ENCODE results near the gene CTDSP1.

CTDSP1 gene

DNA sequence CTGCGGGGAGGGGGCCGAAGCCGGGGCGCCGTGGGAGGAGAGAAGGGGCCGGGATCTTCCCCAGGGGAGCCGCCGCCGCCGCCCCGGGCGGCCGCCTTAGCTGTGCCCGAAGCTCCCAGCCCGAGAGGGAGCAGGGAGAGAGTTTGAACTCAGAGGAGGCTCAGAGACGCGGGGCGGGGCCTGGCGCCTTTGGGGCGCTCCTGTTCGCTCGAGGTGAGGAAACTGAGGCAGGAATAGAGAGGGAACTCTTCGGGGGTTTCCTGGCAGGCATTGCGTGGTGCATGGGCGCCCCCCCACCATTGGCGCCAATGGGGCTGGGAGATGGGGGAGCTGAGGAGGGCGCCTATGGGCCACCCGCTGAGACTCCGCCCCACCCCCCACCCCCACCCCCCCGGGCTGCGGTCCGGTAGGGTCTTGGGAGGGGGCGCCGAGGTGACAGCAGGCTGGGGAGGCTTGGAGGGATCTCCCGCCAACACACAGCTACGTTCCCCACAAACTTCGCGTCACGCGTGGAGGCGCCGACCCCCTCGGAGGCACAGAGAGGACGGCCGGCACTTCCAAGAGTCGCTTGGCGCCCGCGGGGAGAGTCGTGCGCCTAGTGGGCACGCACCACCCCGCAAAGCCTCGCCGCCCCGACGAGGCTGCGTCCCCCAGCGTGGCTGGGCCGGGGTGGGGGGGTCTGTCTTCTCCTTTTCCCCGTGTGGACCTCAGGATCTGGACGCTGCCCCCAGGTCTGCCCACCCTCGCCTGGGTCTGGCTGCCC lies 680 bp downstream of the CTDSP1 start:
- no peak for DNase-seq (ENCODE audit: low read depth)

DNA sequence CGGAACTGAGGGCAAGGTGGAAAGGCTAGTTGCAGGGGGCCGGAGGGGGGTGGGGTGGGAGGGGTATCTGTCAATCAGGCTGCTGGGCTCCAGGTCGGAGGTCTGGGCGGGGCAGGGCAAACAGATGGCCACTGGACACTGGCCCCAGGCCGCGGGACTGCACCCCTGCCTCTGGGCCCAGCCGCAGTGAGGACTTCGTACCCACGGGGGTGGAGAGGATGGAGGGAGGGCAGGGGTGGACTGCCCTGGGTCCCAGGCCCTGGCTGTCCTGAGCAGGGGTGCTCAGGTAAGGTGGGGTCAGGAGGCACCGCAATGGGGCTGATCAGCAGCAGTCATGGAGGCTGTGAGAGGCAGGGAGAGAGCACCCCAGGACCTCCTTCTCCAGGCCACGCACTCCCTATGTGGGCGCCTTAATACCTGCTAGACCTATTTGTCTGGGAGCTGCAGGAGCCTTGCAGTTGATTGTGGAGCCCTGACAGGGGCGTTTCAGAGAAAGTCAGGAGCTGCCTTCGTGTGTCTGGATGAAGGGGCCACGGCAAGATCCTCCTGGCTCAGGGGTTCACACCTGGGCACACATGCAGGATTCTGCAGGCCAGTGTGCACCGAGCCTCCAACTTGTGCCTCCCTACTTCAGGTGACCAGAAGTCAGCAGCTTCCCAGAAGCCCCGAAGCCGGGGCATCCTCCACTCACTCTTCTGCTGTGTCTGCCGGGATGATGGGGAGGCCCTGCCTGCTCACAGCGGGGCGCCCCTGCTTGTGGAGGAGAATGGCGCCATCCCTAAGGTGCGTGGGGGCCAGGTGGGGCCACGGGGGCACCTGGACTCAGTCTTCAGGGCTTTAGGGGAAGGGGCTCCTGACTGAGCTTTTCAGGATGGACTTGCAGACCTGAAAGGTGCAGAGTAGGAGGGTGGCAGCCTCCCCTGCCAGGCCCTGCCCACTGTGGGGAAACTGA lies 1.5 kb downstream of the CTDSP1 start:
- no peak for DNase-seq (ENCODE audit: low read depth)

DNA sequence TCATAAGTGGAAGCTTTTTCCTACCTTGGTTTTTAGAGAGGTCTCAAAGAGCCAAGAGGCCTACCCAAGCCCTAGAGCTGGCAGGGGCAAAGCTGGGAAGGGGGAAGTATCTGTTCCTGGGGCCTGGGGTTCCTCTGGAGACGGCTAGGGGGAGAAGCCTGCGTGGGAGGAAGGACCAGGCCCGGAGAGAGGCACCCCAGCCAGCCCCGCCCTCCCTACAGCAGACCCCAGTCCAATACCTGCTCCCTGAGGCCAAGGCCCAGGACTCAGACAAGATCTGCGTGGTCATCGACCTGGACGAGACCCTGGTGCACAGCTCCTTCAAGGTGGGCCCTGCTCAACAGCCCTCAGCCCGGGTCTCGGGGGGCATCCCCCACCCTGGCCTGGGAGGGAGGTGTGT lies 2.2 kb downstream of the CTDSP1 start:
- DNase-seq (ENCODE audit: low read depth), result no peak

DNA sequence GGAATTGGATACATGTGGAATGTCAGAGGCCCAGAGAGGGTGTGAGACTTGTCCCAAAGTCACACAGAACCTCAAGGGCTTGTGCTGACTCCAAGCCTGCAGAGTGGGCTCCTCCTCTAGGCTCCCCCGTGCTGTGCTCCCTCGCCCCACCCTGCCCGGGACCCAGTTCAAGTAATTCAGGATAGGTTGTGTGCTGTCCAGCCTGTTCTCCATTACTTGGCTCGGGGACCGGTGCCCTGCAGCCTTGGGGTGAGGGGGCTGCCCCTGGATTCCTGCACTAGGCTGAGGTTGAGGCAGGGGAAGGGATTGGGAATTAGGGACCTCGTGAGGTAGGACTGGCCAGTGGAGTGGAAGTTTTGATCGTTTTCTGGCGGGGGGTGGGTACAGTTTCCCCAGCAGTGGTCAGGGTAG lies 2.8 kb downstream of the CTDSP1 start:
- no peak for DNase-seq (ENCODE audit: low read depth)

DNA sequence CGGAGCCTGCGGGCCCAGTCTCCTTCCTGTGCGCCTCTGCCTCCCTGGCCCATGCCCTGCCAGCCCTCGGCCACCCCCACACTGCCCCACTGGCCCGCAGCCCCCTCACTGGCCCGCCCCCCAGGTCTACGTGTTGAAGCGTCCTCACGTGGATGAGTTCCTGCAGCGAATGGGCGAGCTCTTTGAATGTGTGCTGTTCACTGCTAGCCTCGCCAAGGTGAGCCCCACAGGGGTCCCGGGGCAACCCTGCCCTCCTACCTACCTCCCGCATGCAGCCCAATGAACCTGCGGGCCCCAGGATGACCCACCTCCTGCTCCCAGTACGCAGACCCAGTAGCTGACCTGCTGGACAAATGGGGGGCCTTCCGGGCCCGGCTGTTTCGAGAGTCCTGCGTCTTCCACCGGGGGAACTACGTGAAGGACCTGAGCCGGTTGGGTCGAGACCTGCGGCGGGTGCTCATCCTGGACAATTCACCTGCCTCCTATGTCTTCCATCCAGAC lies 3.3 kb downstream of the CTDSP1 start:
- DNase-seq (ENCODE audit: low read depth), result no peak

DNA sequence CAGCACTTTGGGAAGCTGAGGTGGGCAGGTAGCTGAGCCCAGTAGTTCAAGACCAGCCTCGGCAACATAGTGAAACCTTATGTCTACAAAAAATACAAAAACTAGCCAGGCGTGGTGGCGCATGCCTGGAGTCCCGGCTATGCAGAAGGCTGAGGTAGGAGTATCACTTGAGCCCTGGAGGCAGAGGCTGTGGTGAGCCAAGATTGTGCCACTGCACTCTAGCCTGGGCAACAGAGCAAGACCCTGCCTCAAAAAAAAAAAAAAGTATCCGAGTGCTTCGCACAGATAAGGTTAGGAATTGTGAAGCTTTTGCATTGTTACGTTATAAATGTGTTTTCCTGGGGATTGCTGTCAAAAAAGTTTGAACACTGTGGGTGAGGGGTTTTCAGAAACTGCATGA lies 4.1 kb downstream of the CTDSP1 start:
- DNase-seq (ENCODE audit: low read depth), result no peak

DNA sequence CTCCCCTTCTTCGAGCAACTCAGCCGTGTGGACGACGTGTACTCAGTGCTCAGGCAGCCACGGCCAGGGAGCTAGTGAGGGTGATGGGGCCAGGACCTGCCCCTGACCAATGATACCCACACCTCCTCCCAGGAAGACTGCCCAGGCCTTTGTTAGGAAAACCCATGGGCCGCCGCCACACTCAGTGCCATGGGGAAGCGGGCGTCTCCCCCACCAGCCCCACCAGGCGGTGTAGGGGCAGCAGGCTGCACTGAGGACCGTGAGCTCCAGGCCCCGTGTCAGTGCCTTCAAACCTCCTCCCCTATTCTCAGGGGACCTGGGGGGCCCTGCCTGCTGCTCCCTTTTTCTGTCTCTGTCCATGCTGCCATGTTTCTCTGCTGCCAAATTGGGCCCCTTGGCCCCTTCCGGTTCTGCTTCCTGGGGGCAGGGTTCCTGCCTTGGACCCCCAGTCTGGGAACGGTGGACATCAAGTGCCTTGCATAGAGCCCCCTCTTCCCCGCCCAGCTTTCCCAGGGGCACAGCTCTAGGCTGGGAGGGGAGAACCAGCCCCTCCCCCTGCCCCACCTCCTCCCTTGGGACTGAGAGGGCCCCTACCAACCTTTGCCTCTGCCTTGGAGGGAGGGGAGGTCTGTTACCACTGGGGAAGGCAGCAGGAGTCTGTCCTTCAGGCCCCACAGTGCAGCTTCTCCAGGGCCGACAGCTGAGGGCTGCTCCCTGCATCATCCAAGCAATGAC lies 4.8 kb downstream of the CTDSP1 start:
- no peak for DNase-seq (ENCODE audit: low read depth)

DNA sequence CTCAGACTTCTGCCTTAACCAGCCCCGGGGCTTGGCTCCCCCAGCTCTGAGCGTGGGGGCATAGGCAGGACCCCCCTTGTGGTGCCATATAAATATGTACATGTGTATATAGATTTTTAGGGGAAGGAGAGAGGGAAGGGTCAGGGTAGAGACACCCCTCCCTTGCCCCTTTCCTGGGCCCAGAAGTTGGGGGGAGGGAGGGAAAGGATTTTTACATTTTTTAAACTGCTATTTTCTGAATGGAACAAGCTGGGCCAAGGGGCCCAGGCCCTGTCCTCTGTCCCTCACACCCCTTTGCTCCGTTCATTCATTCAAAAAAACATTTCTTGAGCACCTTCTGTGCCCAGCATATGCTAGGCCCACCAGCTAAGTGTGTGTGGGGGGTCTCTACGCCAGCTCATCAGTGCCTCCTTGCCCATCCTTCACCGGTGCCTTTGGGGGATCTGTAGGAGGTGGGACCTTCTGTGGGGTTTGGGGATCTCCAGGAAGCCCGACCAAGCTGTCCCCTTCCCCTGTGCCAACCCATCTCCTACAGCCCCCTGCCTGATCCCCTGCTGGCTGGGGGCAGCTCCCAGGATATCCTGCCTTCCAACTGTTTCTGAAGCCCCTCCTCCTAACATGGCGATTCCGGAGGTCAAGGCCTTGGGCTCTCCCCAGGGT lies 5.5 kb downstream of the CTDSP1 start:
- DNase-seq (ENCODE audit: low read depth), result no peak

DNA sequence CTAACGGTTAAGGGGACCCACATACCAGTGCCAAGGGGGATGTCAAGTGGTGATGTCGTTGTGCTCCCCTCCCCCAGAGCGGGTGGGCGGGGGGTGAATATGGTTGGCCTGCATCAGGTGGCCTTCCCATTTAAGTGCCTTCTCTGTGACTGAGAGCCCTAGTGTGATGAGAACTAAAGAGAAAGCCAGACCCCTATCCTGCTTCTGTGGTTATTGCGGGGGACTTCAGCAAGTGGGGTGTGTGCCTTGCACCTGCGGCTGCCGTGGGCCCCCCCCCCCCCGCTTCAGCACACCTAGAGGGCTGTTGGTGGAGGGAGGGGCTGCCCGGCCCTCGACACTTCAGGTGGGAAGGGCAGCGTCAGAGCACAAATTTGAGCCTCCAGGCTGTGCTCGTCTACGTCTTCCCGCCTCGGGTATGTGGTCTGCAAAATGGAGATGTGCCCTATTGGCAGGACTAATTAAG lies 6.1 kb downstream of the CTDSP1 start:
- DNase-seq (ENCODE audit: low read depth), result no peak

DNA sequence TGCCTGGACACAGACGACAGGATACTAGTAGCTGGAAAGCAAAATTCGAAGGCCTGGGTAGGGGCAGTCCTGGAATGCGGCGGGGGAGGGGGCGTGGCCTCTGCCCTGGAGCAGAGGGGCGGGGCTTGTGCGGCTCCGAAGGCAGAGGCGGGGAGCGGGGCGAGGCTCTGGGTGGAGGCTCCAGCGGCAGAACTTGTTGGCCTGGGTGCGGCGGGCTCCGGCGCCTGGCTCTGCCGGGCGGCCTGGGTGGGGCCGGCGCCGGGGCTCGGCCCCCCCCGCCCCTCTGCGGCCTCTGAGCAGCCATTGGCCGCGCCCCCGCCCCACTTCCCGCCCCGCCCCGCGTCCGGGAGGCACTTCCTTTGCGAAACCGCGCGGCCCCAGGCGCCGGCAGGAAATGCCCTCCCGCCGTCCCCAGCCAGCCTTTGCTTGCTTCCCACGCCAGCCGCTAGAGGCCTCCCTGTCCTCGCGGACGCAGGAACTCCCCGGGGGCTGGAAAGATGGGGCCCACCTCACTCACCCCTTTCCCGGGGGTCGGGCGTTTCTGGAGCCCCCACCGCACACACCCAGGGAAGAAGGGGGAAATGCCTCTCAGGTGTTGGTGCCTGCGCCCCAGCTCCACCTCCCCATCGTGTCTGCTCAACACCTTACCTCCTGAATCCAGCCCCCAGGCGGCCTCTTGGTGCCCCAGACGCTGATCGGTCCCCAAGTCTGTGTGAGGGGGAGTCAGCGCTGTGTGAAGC lies 6.7 kb downstream of the CTDSP1 start:
- DNase-seq (ENCODE audit: low read depth), result peak; percentile 75

DNA sequence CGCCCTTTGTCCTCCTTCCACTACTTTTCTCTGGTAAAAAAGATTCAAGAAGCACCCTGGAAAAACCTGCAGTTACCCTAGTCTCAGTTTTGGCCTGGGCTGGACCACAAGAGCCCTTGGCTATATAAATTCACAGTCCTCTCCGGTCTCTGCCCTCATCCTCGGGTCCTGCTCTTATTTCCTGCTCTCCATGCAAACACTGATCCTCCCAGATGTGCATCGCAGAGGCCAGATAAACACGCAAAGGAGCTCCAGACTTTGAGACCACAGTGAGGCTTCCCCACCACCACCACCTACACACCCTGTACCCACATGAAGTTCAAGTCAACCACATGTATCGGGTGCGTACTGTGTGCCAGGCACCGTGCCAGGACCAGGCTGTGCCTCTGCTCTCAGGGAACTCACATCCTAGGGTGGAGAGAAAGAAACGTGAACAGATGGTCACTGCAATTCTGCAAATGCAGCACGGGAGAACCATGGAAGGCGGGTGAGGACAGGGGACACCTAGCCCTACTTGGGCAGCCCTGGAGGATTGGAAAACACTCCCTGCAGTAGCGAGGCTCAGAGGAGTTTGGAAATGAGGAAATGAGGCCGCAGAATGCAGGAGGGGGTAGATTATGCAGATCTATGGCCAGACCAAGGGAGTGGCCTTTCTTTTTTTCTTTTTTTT lies 7.4 kb downstream of the CTDSP1 start:
- DNase-seq (ENCODE audit: low read depth), result peak; percentile 53

DNA sequence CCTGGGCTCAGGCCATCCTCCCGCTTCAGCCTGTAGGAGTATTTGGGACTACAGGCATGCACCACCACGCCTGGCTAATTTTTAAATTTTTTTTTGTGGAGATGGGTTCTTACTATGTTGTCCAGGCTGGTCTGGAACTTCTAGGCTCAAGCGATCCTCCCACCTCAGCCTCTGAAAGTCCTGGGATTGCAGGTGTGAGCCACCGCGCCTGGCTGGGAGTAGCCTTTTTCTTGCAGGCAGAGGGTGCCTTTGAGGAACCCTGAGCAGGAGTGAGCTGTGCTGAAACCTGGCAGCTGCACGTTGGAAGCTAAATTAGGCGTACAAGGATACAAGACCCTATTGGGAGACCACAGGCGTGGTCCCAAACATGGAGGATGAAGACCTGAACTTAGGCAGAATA lies 8.0 kb downstream of the CTDSP1 start:
- no peak for DNase-seq (ENCODE audit: low read depth)

DNA sequence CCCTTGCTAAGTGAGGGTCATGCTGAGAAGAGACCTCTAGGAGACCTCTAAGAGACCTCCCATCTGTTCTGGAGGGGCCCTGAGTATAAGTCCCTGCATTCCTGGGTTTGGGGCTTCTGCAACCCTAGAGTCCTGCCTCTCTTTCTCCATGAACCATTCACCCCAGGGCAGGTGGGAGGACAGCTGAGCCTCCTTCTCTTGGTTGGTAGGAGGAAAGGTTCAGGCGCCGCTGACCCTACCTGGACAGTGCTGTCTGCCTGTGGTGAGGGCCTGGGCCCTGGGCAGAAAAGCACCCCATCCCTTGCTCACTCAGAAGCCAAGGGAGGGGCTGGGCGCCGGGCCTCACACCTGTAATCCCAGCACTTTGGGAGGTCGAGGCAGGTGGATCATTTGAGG lies 18.7 kb downstream of the CTDSP1 start:
- no peak for DNase-seq (ENCODE audit: low read depth)

DNA sequence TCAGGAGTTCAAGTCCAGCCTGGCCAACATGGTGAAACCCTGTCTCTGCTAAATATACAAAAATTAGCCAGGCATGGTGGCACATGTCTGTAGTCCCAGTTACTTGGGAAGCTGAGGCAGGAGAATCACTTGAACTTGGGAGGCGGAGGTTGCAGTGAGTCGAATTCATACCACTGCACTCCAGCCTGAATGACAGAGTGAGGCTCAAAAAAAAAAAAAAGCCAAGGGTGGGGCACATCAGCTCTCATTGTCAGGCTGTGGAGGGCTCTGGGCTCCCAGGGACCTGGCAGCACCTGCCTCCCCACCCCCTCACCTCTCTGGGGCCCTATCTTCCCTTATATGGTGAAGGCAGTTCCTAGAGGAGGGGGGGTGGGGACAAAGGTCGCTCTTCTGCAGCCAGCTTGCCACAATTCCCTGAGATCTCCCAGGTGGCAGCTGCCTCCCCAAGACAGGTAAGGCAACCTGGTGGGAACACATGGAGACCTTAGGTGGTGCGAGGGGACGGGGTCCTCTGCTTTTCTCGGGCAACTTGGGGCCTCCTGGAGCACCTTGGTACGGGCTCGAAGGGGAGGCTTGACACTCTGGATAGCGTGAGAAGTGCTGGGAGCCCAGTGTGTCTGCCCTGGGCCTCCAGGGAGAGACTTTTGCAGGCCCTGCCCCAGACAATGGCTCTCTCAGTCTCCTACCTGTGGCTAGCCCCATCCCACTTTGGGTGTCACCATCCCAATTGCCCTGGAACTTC lies 19.2 kb downstream of the CTDSP1 start, which contains the start of gene VIL1:
Gene VIL1, plus strand, starts transcription at position 407 of the 742 bp plus-strand sequence. CDS start 4,656 bp downstream, outside the sequence.
- DNase-seq (ENCODE audit: low read depth), result no peak

DNA sequence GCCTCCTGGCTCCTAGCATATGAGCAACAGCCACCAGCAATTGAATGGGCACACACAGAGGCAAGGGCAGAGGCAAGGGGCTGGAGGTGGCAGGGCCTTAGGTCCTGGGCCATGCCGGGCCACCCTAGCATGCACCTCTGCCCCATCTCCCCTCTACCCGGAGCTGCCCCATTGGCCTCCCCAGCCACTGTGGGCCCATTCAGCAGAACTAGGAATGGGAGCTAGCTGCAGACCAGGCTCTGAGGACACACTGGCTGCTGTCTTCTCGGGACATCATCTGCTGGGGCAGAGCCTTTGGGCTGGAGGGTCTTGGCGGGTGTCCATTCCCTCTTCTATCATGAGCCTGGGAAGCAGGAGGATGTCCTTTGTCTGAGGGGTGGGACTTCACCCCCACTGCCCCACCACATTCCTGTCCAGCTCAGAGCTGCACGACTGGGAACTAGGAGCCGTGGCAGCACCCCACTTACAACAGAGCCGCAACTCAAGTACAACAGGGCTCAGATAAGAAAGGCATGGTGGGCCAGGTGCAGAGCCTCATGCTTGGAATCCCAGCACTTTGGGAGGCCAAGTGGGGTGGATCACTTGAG lies 20.1 kb downstream of the CTDSP1 start:
- no peak for DNase-seq (ENCODE audit: low read depth)

DNA sequence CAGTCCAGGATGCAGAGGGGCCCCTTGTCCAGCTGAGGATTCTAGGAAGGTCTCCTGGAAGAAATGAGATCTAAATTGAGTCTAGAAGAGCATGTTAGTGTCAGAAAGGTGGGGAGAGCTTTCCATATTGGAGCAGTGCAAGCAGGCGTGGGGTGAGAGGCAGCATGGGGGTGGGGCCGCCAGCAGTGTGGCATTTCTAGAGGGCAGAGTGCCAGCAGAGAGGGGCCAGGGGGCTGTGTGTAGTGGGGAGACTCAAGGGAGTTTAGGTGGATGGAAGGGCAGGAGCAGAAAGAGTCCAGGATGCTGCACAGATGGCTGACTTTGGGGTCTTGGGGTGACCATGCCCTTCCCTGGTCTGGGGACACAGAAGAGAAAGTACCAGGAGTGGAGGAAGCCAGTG lies 21.4 kb downstream of the CTDSP1 start:
- no peak for DNase-seq (ENCODE audit: low read depth)

DNA sequence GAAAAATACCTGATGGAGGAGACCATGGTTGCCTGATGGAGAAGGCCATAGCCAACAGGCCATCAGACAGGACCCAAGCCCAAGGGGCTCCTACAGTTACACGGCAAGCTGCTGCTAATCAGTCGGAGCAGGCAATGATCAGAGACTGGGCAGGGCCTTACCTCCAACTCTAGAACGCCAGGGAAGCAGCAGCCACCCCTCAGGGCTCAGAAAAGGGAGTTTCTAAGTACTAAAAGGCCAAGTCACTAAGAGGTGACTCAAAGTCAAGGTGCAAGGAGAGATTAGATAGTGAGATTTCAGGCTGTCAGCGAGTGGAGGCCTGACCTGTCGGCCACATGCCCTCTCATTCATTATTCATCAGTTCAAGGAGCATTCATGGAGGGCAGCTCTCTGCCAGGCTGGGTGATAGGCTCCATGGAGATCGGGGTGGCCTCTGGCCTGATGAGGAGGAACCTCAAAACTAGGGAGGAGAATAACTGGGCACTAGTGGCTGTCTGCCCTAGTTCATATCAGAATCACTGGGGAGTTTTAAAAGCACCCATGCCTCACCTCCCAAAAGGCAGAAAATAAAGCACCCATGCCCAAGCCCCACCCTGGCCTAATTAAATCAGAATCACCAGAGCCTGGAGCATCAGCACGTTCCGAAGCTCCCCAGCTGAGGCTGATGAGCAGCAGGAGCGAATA lies 22.9 kb downstream of the CTDSP1 start:
- no peak for DNase-seq (ENCODE audit: low read depth)

DNA sequence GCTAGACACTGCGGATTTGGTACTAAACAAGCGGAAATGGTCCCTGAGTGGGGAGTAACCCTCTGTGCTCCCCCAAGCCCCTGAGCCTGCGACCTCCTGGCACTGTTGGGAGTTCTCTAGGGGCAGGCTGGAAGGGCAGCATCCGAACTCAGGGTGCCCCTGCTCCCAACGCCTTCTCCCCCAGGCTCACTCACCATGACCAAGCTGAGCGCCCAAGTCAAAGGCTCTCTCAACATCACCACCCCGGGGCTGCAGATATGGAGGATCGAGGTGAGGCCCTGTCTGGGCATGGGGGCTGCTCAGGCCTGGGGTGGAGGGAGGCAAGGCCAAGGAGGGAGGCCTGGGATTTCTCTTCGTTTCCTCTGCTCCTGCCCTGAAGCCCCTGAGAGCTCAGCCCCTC lies 23.9 kb downstream of the CTDSP1 start:
- no peak for DNase-seq (ENCODE audit: low read depth)
